Cardiac fibroblast (primary cell): ENCODE data around the gene VRK3.
"Not testable (repeated sequence)": the region's sequence is repeated elsewhere in the genome, so short reads cannot be mapped to it uniquely, and the experiment has no call there.

Source experiments
- DNase-seq, 2 donors: peaks; one replicate each; pipeline versions ENCODE4 v3.0.0 to v3.0.0-alpha.2; 2010; ENCODE audit warnings: low read depth in 2 of 2
- H3K4me3 ChIP-seq, 2 donors: replicated peaks in 1 of 2; 1 replicate in 1 of 2; 2 replicates in 1 of 2; pipeline ENCODE4 v1.5.1; 2011; ENCODE audit warnings: low read depth in 2 of 2, low read length in 2 of 2, mild to moderate bottlenecking in 2 of 2, moderate library complexity in 1 of 2
- TF ChIP-seq, protein P1 (sequence below): IDR thresholded peaks from one replicate; pipeline ENCODE4 v1.5.1; 2011; ENCODE audit warnings: low read depth, mild to moderate bottlenecking, low read length, inconsistent platforms

The VRK3 gene

DNA sequence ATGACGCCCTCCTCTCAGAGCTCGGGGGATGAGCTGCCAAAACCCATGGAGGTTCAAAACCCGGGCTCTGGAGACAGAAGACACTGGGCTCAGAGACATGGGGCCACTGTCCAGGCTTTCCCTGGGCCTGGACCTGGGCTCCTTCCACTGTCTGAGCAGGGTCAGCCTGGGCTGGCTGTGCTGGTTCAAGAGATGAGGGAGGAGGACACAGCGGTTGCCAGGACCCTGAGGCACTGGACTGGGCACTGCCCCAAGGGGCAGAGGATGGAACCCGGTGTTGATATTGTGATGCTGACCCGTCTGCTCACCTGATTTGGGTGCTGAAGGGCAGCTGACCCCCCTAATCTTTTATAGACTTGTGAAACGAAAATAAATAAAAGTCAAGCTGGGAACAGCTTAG, 50.1 kb downstream of the VRK3 start:
- H3K4me3 ChIP-seq = no peak overlapping the region
- DNase-seq = no peak
- TF ChIP-seq, protein P1, sequence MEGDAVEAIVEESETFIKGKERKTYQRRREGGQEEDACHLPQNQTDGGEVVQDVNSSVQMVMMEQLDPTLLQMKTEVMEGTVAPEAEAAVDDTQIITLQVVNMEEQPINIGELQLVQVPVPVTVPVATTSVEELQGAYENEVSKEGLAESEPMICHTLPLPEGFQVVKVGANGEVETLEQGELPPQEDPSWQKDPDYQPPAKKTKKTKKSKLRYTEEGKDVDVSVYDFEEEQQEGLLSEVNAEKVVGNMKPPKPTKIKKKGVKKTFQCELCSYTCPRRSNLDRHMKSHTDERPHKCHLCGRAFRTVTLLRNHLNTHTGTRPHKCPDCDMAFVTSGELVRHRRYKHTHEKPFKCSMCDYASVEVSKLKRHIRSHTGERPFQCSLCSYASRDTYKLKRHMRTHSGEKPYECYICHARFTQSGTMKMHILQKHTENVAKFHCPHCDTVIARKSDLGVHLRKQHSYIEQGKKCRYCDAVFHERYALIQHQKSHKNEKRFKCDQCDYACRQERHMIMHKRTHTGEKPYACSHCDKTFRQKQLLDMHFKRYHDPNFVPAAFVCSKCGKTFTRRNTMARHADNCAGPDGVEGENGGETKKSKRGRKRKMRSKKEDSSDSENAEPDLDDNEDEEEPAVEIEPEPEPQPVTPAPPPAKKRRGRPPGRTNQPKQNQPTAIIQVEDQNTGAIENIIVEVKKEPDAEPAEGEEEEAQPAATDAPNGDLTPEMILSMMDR = no peak

DNA sequence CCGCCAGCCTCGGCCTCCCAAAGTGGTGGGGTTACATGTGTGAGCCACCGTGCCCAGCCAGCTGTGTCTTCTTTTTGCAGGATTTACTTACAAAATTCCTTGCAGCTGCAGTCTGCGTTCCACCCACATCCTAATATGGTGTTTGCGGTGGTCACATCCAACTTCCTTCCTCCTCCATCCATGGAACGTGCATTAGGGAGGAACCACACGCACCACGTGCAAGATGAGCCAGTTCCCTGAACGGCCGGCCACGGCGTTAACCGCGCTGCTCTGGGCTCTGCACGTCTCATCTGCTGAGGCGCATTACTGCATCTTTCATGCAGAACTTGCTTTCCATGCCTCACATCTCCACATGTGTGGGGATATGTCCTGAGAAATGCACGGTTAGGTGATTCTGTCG, 51.2 kb downstream of the VRK3 start:
- H3K4me3 ChIP-seq = no peak overlapping the region
- no peak for DNase-seq
- TF ChIP-seq, protein P1 = no peak

DNA sequence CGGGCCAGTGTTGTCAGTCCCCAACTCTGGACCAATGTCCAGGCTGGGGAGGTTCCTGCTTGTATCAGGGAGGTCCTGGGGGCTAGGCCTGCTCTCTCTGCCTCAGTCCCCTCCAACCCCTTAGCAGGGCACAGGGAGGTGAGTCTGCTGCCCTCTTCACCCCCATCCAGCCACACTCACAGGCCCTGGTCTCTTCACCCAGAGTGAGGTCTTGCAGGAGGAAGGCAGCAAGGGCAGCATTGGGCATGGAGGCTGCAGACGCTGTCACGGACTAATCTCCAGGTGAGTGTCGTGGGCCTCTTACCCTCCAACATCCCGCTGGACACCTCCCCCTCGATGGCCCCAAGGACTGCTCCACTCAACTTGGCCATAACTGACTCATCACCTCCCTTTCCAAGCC, 52.3 kb downstream of the VRK3 start:
- no peak for DNase-seq
- no peak overlapping the region for H3K4me3 ChIP-seq
- TF ChIP-seq, protein P1 = no peak

DNA sequence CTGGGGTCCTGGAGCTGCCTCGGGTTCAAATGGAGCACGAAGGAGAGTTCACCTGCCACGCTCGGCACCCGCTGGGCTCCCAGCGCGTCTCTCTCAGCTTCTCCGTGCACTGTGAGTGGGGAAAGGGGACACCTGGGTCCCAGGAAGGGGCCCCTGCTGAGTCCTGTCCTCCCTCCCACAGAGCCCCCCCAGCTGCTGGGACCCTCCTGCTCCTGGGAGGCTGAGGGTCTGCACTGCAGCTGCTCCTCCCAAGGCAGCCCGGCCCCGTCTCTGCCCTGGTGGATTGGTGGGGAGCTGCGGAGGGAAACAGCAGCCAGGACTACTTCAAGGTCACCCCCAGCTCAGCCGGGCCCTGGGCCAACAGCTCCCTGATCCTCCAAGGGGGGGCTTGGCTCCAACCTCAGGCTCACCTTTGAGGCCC, 53.2 kb downstream of the VRK3 start:
- no peak overlapping the region for H3K4me3 ChIP-seq
- TF ChIP-seq, protein P1 = no peak
- DNase-seq = no peak

DNA sequence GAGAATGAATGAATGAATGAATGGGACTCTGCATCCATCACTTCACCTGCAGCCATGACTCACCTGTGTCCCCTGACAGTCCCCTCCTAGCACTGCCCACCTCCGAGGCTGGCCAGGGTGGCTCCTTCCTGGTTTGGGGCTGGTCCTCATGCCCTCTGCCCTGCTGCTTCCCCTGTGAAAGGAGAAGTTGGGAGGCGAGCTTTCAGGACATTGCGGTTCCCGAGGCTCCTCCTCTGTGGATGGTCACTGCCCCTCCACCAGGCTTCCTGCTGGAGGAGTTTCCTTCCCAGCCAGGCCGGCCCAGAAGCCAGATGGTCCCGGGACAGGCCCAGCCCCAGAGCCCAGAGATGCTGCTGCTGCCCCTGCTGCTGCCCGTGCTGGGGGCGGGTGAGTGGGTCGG, 55.8 kb downstream of the VRK3 start:
- H3K4me3 ChIP-seq, DNase-seq: not testable (repeated sequence)

DNA sequence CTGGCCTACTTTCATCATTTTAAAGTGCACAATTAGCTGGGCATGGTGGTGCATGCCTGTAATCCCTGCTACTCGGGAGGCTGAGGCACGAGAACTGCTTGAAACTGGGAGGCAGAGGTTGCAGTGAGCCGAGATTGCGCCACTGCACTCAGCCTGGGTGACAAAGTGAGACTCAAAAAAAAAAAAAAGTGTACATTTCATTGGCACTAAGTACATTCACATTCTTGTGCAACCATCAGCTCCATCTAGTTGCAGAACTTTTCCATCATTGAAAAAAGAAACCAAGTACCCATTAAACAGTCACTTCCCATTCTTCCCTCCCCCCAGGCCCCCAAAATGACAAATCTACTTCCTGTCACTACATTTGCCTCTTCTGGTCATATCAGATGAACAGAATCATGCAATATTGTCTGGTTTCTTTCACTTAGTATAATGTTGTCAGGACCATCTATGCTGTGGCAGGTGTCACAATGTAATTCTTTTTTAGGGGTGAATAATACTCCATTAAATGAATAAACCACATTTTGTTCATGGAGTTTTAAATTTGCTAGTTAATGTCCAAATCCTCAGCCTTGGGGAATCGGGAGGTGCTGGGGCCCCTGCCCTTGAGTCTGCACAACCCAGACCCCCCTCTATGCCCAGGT, 56.8 kb downstream of the VRK3 start:
- no peak for DNase-seq
- no peak overlapping the region for H3K4me3 ChIP-seq
- TF ChIP-seq, protein P1 = no peak

DNA sequence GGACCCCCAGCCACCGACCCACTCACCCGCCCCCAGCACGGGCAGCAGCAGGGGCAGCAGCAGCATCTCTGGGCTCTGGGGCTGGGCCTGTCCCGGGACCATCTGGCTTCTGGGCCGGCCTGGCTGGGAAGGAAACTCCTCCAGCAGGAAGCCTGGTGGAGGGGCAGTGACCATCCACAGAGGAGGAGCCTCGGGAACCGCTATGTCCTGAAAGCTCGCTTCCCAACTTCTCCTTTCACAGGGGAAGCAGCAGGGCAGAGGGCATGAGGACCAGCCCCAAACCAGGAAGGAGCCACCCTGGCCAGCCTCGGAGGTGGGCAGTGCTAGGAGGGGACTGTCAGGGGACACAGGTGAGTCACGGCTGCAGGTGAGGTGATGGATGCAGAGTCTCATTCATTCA, 64.2 kb downstream of the VRK3 start, which contains the start of gene SIGLEC11:
TSS of gene SIGLEC11 (minus strand) at position 193 of the 400 bp plus-strand sequence. CDS start at position 102, 91 bp downstream.
- not testable (repeated sequence) for DNase-seq, H3K4me3 ChIP-seq

DNA sequence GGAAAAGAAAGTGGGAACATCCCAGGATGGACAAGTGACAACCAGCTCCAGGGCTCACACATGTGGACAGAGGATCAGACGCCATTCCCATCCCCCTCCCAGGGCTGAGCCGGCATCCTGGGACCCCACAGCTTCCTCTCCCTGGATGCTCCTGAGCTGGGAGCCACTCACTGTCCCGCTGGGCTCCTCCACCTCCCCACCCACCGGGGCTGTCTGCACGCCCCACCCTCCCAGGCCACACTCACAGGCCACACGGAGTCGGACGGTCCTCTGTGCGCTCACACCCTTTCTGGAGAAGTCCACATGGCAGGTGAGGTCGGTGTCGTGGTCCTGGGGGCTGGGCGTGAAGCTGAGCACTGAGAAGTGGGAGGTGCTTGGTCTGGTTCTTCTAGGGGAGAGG, 65.3 kb downstream of the VRK3 start:
- H3K4me3 ChIP-seq, DNase-seq: not testable (repeated sequence)

DNA sequence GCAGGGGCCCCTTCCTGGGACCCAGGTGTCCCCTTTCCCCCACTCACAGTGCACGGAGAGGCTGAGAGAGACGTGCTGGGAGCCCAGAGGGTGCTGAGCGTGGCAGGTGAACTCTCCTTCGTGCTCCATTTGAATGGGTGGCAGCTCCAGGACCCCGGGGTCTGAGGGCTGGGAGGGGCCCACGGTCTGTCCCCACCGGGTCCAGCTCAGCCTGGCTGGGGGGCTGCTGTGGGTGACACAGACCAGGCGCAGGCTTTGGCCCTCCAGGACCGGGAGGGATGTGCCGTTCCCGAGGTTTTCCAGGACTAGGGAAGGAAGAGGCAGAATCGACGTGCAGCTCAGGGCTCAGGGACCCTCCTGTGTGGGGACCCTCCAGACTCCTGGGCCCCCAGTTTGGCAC, 66.6 kb downstream of the VRK3 start:
- not testable (repeated sequence) for DNase-seq, H3K4me3 ChIP-seq

DNA sequence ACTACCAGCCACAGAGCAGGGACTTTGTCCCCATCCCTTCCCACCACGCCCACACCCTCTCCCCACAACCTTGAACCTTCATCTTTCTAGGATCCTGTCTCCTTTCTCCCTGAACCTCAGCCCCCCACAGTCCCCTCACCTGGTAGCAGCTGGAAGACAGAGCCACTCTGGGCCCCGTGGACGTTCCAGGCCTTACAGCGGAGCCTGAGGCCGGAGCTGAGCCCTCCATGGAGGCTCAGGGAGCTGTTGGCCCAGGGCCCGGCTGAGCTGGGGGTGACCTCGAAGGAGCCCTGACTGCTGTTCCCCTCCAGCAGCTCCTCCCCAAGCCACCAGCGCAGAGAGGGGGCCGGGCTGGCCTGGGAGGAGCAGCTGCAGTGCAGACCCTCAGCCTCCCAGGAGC, 67.0 kb downstream of the VRK3 start:
- DNase-seq, H3K4me3 ChIP-seq: not testable (repeated sequence)
